GM12878 (cell line): ENCODE measurements around the gene ZIC2. TPM values are rescaled to one million over a fixed set of nuclear protein-coding genes. Genes with fewer than 3 reads are reported as not detected.

Experiments
- ATAC-seq: fragments of 200-7000 bp; cut with Tn5 transposase; 3 replicates; pipeline ENCODE4 v1.9.1; 2020; ENCODE audit warnings: mild to moderate bottlenecking, moderate library complexity
- BruUV-seq: library from RNA; stranded (reverse); fragments of 400-500 nt; replicated peaks from 2 replicates; lab custom pipeline; 2021; lab: Mats Ljungman, UMichigan
- CTCF ChIA-PET: fragments of 300-600 bp; sonication (Branson Sonifier 250); formaldehyde crosslinking; extraction: SDS; loops from one replicate; lab custom pipeline; 2021; ENCODE audit warnings: inconsistent platforms; lab: Yijun Ruan, JAX
- POLR2A ChIA-PET: fragments of 350-600 bp; formaldehyde crosslinking; extraction: SDS; loops from one replicate; lab custom pipeline; 2021; ENCODE audit warnings: inconsistent platforms; lab: Charles Lee
- RAD21 ChIA-PET: fragments of 300-600 bp; sonication (Branson Sonifier 250); formaldehyde crosslinking; loops from one replicate; lab custom pipeline; 2023; ENCODE audit warnings: antibody characterized with exemption; ENCODE audit not compliant: unreplicated experiment; lab: Charles Lee
- SMC1A ChIA-PET: fragments of 300-600 bp; sonication (Branson Sonifier 250); formaldehyde crosslinking; loops from one replicate; lab custom pipeline; 2023; ENCODE audit not compliant: unreplicated experiment, uncharacterized antibody; lab: Charles Lee
- DNase-seq: peaks from one replicate; pipeline ENCODE4 v3.0.0-alpha.2; 2011; ENCODE audit warnings: low read depth, low spot score
- FAIRE-seq: peaks from 3 replicates; lab custom pipeline; 2011; peaks lifted over from hg19 to GRCh38; lab: Jason Lieb, UNC
- H2AFZ ChIP-seq: 2 replicates; pipeline ENCODE4 v1.6.0; 2011; ENCODE audit warnings: low read depth, low read length, control low read depth; ENCODE audit not compliant: control insufficient read depth
- H3K27ac ChIP-seq: 2 replicates; pipeline ENCODE4 v1.5.1; 2011; ENCODE audit warnings: control low read depth; ENCODE audit not compliant: control insufficient read depth, insufficient read depth
- H3K27me3 ChIP-seq, 2 experiments: replicated peaks in 1 of 2; 2 replicates each; pipeline versions ENCODE4 v1.6.0 to v1.6.1; 2011; ENCODE audit warnings: low read length in 1 of 2; ENCODE audit not compliant: control insufficient read depth in 2 of 2, insufficient read depth in 2 of 2
- H3K36me3 ChIP-seq, 2 experiments: 2 replicates each; pipeline ENCODE4 v1.5.1; 2011; ENCODE audit warnings: low read length in 1 of 2; ENCODE audit not compliant: control insufficient read depth in 2 of 2, insufficient read depth in 2 of 2
- H3K4me1 ChIP-seq: 2 replicates; pipeline ENCODE4 v1.6.1; 2011; ENCODE audit warnings: mild to moderate bottlenecking, low read length, moderate library complexity, mixed read lengths; ENCODE audit not compliant: control insufficient read depth, insufficient read depth
- H3K4me2 ChIP-seq: 2 replicates; pipeline ENCODE4 v1.6.0; 2011; ENCODE audit warnings: control low read depth; ENCODE audit not compliant: control insufficient read depth, insufficient read depth
- H3K4me3 ChIP-seq: fragments of 200-600 bp; sonication (generic); 2 replicates; pipeline ENCODE4 v1.5.1; 2016
- H3K79me2 ChIP-seq: 2 replicates; pipeline ENCODE4 v1.6.0; 2011; ENCODE audit warnings: low read length; ENCODE audit not compliant: control insufficient read depth, insufficient read depth
- H3K9ac ChIP-seq: 2 replicates; pipeline ENCODE4 v1.8.0; 2011; ENCODE audit warnings: low read length, control low read depth, mixed read lengths; ENCODE audit not compliant: control insufficient read depth, insufficient read depth
- H3K9me3 ChIP-seq: replicated peaks from 3 replicates; pipeline ENCODE4 v1.5.1; 2011; ENCODE audit warnings: mild to moderate bottlenecking, low read length; ENCODE audit not compliant: control insufficient read depth, insufficient read depth
- H4K20me1 ChIP-seq: 2 replicates; pipeline ENCODE4 v1.6.0; 2011; ENCODE audit not compliant: control insufficient read depth, insufficient read depth
- CEBPB ChIP-seq, 2 experiments: fragments of 150-350 bp in 1 of 2; IDR thresholded peaks; 2 replicates each; pipeline ENCODE4 v1.6.1; 2012 to 2014; ENCODE audit warnings: low read depth in 2 of 2, low read length in 2 of 2, borderline replicate concordance in 1 of 2, inconsistent platforms in 1 of 2
- LARP7 ChIP-seq: fragments of 450-650 bp; IDR thresholded peaks from 2 replicates; pipeline ENCODE4 v1.6.1; 2017; ENCODE audit warnings: mild to moderate bottlenecking
- NFYA ChIP-seq: IDR thresholded peaks from 2 replicates; pipeline ENCODE4 v1.6.1; 2011; ENCODE audit warnings: low read depth, mild to moderate bottlenecking, low read length, improper control_type of control experiment, borderline replicate concordance
- POLR2A ChIP-seq: IDR thresholded peaks from 2 replicates; pipeline ENCODE4 v1.6.1; 2011; ENCODE audit warnings: low read depth, mild to moderate bottlenecking, low read length
- SIN3A ChIP-seq: IDR thresholded peaks from 2 replicates; pipeline ENCODE4 v1.6.1; 2012; ENCODE audit warnings: low read depth, low read length, improper control_type of control experiment
- TCF7 ChIP-seq: IDR thresholded peaks from 2 replicates; pipeline ENCODE4 v1.6.1; 2014; ENCODE audit warnings: antibody characterized with exemption, borderline replicate concordance
- WGBS: methylation state at CpG from one replicate; pipeline ENCODE4 v1.1.6; 2016; ENCODE audit warnings: low lambda C conversion rate; ENCODE audit not compliant: insufficient replicate concordance, insufficient coverage; ENCODE audit errors: missing lambda C conversion rate; 5-methylcytosine and 5-hydroxymethylcytosine counted together
- in situ Hi-C: fragments of 300-500 bp; cut with MboI; formaldehyde crosslinking; loops from 9 replicates; pipeline ENCODE4 v1.14.3; 2018; ENCODE audit warnings: mixed read lengths
- intact Hi-C: fragments of 100-400 bp; cut with micrococcal nuclease; formaldehyde crosslinking; loops from one replicate; pipeline ENCODE4 v1.14.2; 2022; ENCODE audit not compliant: unreplicated experiment
- polyA plus RNA-seq, 11 experiments: library from polyadenylated mRNA; depleted of rRNA in 4 of 11; unstranded in 6 of 11; stranded (reverse) in 5 of 11; fragments of >200 nt; fragmentation: Nextera tagmentation in 4 of 11; fragmentation: Illumina TruSeq in 1 of 11; extraction: Ambion mirVana in 4 of 11; extraction: Trizol in 1 of 11; gene quantifications; 1 replicate in 1 of 11; 2 replicates in 10 of 11; pipeline versions ENCODE4 v1.2.1 to v1.2.3, GENCODE V29; 2011 to 2016; ENCODE audit warnings: inconsistent platforms in 2 of 11, missing spikeins in 2 of 11, low read depth in 1 of 11
- total RNA-seq, 4 experiments: library from RNA; depleted of rRNA in 3 of 4; stranded (reverse); fragments of >200 nt in 3 of 4; fragmentation: Illumina TruSeq in 1 of 4; extraction: Trizol in 1 of 4; gene quantifications; 2 replicates each; pipeline versions ENCODE4 v1.2.1 to v1.2.3, GENCODE V29; 2013 to 2021
- TF ChIP-seq, protein P1 (sequence below): fragments of 450-650 bp; IDR thresholded peaks from 2 replicates; pipeline ENCODE4 v1.6.1; 2016; ENCODE audit warnings: mild to moderate bottlenecking
- TF ChIP-seq, protein P2 (sequence below): IDR thresholded peaks from 2 replicates; pipeline ENCODE4 v1.6.1; 2011; ENCODE audit warnings: low read depth, mild to moderate bottlenecking, low read length, moderate library complexity, borderline replicate concordance; ENCODE audit errors: extremely low read depth
- TF ChIP-seq, protein P3 (sequence below): IDR thresholded peaks from 2 replicates; pipeline ENCODE4 v1.6.1; 2012; ENCODE audit warnings: improper control_type of control experiment, low read depth, low read length; ENCODE audit not compliant: insufficient replicate concordance

The ZIC2 gene
- total and polyA plus RNA-seq, 10 of the 15 experiments (the other 5 are each of a cell fraction or from before 2014, with no cell fraction given), result 0.05 TPM; not detected in 8

DNA sequence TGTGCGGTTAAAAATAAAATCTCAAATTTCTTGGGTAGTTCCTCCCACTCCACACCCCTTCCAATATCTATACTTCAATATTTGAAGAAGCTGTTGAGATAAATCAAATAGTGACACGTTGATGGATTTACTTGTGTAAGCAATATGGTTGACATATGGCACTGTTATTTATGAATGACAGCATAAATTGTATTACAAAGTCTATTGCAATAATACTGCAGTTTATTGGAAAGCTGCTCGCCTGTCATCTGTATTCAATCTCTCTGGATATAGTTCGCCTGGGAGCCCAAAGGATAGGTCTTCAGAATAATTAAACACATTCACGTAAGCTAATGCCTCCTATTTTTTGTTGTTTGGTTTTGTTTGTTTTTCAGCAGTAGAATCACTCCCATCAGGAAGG, 5.0 kb upstream of the ZIC2 start:
- DNase-seq, result no peak
- no peaks in the 10 kb centered on the region for H4K20me1 ChIP-seq
- in situ Hi-C loops (no loop called here), intact Hi-C loops (no loop called here)
- TF ChIP-seq POLR2A (no peak), NFYA (no peak), TCF7 (no peak)
- TF ChIP-seq, protein P1, sequence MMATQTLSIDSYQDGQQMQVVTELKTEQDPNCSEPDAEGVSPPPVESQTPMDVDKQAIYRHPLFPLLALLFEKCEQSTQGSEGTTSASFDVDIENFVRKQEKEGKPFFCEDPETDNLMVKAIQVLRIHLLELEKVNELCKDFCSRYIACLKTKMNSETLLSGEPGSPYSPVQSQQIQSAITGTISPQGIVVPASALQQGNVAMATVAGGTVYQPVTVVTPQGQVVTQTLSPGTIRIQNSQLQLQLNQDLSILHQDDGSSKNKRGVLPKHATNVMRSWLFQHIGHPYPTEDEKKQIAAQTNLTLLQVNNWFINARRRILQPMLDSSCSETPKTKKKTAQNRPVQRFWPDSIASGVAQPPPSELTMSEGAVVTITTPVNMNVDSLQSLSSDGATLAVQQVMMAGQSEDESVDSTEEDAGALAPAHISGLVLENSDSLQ, result no peak
- no peak overlapping the region for H3K9ac ChIP-seq
- WGBS, result 22% methylated on average over 5 of the region's 5 CpGs
- H3K79me2 ChIP-seq, result no peaks in the 10 kb centered on the region
- H3K27me3 ChIP-seq, result peaks cover 10 to 27% of the 10 kb centered on the region in 2 experiments
- no peak overlapping the region for H3K27ac ChIP-seq
- no peaks in the 10 kb centered on the region; the same call in 2 of the 3 replicates for H3K9me3 ChIP-seq
- no peak overlapping the region for H3K4me3 ChIP-seq
- ATAC-seq, result no peak
- H3K36me3 ChIP-seq, result no peaks in the 10 kb centered on the region
- BruUV-seq, result no TSS peak
- ChIA-PET RAD21 (no interaction called here), SMC1A (no interaction called here), POLR2A (no interaction called here), CTCF (no interaction called here)
- H3K4me2 ChIP-seq, result no peak overlapping the region
- no peaks in the 10 kb centered on the region for H3K4me1 ChIP-seq
- no peak for FAIRE-seq
- no peak overlapping the region for H2AFZ ChIP-seq

DNA sequence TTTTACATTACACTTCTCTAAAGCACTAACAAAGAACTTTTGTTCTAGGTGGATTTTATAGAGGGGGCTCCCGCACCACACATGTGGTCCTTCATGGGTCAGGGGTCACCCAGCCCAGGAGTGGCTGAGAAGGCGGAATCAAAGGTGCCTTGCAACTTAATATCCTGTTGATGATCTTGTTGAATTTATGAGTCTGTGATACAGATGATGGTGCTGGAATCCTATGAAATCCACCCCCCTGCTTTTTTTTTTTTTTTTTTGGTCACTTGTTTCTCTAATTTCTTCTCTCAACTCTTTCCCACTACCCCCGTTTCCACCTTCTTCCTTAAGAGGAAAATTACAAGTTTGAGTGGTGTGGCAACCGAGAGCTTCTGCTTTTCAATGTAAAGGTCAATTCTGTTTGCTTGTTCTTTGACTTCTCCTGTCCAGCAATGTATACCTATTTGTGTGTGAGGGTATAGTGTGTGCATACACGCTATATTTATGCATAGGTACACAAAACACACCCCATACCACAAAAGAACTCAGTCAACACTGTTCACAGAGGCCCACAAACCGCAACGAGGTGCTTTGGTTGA, 4.2 kb upstream of the ZIC2 start:
- FAIRE-seq, result no peak
- Histone ChIP-seq H3K36me3 (no peaks in the 10 kb centered on the region), H4K20me1 (no peaks in the 10 kb centered on the region), H3K27ac (no peak overlapping the region), H3K9me3 (no peaks in the 10 kb centered on the region; the same call in 2 of the 3 replicates), H2AFZ (no peak overlapping the region), H3K4me3 (no peak overlapping the region), H3K27me3 (peaks cover 6 to 25% of the 10 kb centered on the region in 2 experiments), H3K4me1 (no peaks in the 10 kb centered on the region), H3K4me2 (no peak overlapping the region), H3K79me2 (no peaks in the 10 kb centered on the region), H3K9ac (no peak overlapping the region)
- BruUV-seq, result no TSS peak
- intact Hi-C loops (no loop called here), in situ Hi-C loops (no loop called here)
- ChIA-PET POLR2A (no interaction called here), RAD21 (no interaction called here), SMC1A (no interaction called here), CTCF (no interaction called here)
- ATAC-seq, result no peak
- 15% methylated on average over 7 of the region's 7 CpGs for WGBS
- no peak for DNase-seq
- TF ChIP-seq CEBPB (IDR thresholded peaks at IDR 0.05; ENCODE audit: borderline replicate concordance in 1 of 2, low read depth in 2 of 2, low read length in 2 of 2) (no peak), SIN3A (no peak), LARP7 (no peak)
- TF ChIP-seq, protein P2, sequence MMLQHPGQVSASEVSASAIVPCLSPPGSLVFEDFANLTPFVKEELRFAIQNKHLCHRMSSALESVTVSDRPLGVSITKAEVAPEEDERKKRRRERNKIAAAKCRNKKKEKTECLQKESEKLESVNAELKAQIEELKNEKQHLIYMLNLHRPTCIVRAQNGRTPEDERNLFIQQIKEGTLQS, result no peak
- TF ChIP-seq, protein P3, sequence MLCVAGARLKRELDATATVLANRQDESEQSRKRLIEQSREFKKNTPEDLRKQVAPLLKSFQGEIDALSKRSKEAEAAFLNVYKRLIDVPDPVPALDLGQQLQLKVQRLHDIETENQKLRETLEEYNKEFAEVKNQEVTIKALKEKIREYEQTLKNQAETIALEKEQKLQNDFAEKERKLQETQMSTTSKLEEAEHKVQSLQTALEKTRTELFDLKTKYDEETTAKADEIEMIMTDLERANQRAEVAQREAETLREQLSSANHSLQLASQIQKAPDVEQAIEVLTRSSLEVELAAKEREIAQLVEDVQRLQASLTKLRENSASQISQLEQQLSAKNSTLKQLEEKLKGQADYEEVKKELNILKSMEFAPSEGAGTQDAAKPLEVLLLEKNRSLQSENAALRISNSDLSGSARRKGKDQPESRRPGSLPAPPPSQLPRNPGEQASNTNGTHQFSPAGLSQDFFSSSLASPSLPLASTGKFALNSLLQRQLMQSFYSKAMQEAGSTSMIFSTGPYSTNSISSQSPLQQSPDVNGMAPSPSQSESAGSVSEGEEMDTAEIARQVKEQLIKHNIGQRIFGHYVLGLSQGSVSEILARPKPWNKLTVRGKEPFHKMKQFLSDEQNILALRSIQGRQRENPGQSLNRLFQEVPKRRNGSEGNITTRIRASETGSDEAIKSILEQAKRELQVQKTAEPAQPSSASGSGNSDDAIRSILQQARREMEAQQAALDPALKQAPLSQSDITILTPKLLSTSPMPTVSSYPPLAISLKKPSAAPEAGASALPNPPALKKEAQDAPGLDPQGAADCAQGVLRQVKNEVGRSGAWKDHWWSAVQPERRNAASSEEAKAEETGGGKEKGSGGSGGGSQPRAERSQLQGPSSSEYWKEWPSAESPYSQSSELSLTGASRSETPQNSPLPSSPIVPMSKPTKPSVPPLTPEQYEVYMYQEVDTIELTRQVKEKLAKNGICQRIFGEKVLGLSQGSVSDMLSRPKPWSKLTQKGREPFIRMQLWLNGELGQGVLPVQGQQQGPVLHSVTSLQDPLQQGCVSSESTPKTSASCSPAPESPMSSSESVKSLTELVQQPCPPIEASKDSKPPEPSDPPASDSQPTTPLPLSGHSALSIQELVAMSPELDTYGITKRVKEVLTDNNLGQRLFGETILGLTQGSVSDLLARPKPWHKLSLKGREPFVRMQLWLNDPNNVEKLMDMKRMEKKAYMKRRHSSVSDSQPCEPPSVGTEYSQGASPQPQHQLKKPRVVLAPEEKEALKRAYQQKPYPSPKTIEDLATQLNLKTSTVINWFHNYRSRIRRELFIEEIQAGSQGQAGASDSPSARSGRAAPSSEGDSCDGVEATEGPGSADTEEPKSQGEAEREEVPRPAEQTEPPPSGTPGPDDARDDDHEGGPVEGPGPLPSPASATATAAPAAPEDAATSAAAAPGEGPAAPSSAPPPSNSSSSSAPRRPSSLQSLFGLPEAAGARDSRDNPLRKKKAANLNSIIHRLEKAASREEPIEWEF, result no peak
